Glutamatergic neuron (in vitro differentiated cells): ENCODE results near the gene ADCY2. TPM values are rescaled to one million over a fixed set of nuclear protein-coding genes. Genes with fewer than 3 reads are reported as not detected.

ENCODE experiments used
- DNase-seq: peaks from one replicate; pipeline ENCODE4 v3.0.0; 2022
- H3K27ac Mint-ChIP-seq: one replicate; pipeline ENCODE4 v1.8.0; 2020; ENCODE audit warnings: mild to moderate bottlenecking, mixed read lengths, inconsistent platforms; ENCODE audit not compliant: unreplicated experiment
- H3K27me3 Mint-ChIP-seq: one replicate; pipeline ENCODE4 v1.8.0; 2020; ENCODE audit warnings: mild to moderate bottlenecking, moderate library complexity, mixed read lengths, inconsistent platforms; ENCODE audit not compliant: unreplicated experiment
- H3K36me3 Mint-ChIP-seq: one replicate; pipeline ENCODE4 v1.8.0; 2020; ENCODE audit warnings: mild to moderate bottlenecking, mixed read lengths, inconsistent platforms; ENCODE audit not compliant: unreplicated experiment
- H3K4me1 Mint-ChIP-seq: one replicate; pipeline ENCODE4 v1.8.0; 2020; ENCODE audit warnings: mild to moderate bottlenecking, low read depth, mixed read lengths, inconsistent platforms; ENCODE audit not compliant: unreplicated experiment
- H3K4me3 Mint-ChIP-seq: one replicate; pipeline ENCODE4 v1.8.0; 2020; ENCODE audit warnings: mild to moderate bottlenecking, mixed read lengths, inconsistent platforms; ENCODE audit not compliant: unreplicated experiment
- H3K9me3 Mint-ChIP-seq: one replicate; pipeline ENCODE4 v1.8.0; 2020; ENCODE audit warnings: mild to moderate bottlenecking, moderate library complexity, mixed read lengths, inconsistent platforms; ENCODE audit not compliant: unreplicated experiment
- CTCF ChIP-seq: fragments of 200-600 bp; sonication (generic); IDR thresholded peaks from one replicate; pipeline ENCODE4 v1.5.0; 2021; ENCODE audit not compliant: partially characterized antibody, unreplicated experiment
- total RNA-seq: library from RNA; stranded (reverse); fragmentation: NEBNext Ultra II Directional; extraction: Animal tissue kit (Norgen Biotek cat#: 25700); gene quantifications from one replicate; pipeline ENCODE4 v1.2.1, GENCODE V29; 2021; ENCODE audit not compliant: unreplicated experiment

ADCY2 gene
- total RNA-seq, 1 donor from 2014 or later = 3.8 TPM

GRCh38 chr5:7676455-7676854 lies 280.5 kb downstream of the ADCY2 start:
- no peak for DNase-seq
- no peak overlapping the region for H3K4me3 Mint-ChIP-seq
- no peaks in the 10 kb centered on the region for H3K9me3 Mint-ChIP-seq
- no peaks in the 10 kb centered on the region for H3K4me1 Mint-ChIP-seq
- no peak for TF ChIP-seq CTCF
- H3K27ac Mint-ChIP-seq = no peak overlapping the region
- H3K27me3 Mint-ChIP-seq = no peaks in the 10 kb centered on the region
- no peaks in the 10 kb centered on the region for H3K36me3 Mint-ChIP-seq

GRCh38 chr5:7678030-7678429 lies 282.1 kb downstream of the ADCY2 start:
- Mint-ChIP-seq H3K4me1 (no peaks in the 10 kb centered on the region), H3K27me3 (no peaks in the 10 kb centered on the region), H3K4me3 (no peak overlapping the region), H3K27ac (no peak overlapping the region), H3K36me3 (no peaks in the 10 kb centered on the region), H3K9me3 (no peaks in the 10 kb centered on the region)
- DNase-seq = no peak
- TF ChIP-seq CTCF = no peak

- no peak for DNase-seq
- Mint-ChIP-seq H3K4me3 (no peak overlapping the region), H3K36me3 (no peaks in the 10 kb centered on the region), H3K27ac (no peak overlapping the region), H3K9me3 (no peaks in the 10 kb centered on the region), H3K27me3 (no peaks in the 10 kb centered on the region), H3K4me1 (no peaks in the 10 kb centered on the region)
- no peak for TF ChIP-seq CTCF
Observed at GRCh38 chr5:7679663-7680062, 283.7 kb downstream of the ADCY2 start.

- no peak for DNase-seq
- no peaks in the 10 kb centered on the region for H3K9me3 Mint-ChIP-seq
- H3K4me3 Mint-ChIP-seq = no peak overlapping the region
- H3K27ac Mint-ChIP-seq = no peak overlapping the region
- no peaks in the 10 kb centered on the region for H3K27me3 Mint-ChIP-seq
- no peaks in the 10 kb centered on the region for H3K4me1 Mint-ChIP-seq
- no peak for TF ChIP-seq CTCF
- no peaks in the 10 kb centered on the region for H3K36me3 Mint-ChIP-seq
Observed at GRCh38 chr5:7680260-7680659, 284.3 kb downstream of the ADCY2 start.

DNA sequence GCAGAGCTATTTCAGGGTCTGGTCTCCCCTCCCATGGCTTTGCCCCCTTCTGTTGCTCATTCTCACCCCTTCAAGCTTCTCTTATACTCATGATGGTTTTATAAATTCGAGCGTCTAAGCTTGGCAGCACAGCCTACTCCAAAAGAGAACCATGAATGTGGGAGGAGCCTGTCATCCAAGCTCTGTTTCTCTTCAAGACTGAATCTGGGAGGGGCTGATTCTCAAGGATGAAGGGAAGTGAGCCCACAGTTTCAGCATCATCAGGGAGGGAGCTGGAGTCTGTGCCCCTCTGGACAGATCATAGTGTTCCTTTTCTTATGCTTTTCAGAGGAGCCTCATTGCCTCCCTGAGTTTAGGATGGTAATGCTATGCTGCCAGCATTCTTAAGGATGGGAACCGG lies 286.4 kb downstream of the ADCY2 start:
- TF ChIP-seq CTCF = no peak
- Mint-ChIP-seq H3K27ac (no peak overlapping the region), H3K27me3 (no peaks in the 10 kb centered on the region), H3K36me3 (no peaks in the 10 kb centered on the region), H3K4me3 (no peak overlapping the region), H3K4me1 (no peaks in the 10 kb centered on the region), H3K9me3 (no peaks in the 10 kb centered on the region)
- no peak for DNase-seq
